Endodermal cell (in vitro differentiated cells): ENCODE data around the gene CUEDC1. TPM values are rescaled to one million over a fixed set of nuclear protein-coding genes. Genes with fewer than 3 reads are reported as not detected.

ENCODE experiments used
- DNase-seq: peaks from one replicate; pipeline ENCODE4 v3.0.0-alpha.2; 2017
- H3K27ac ChIP-seq: 2 replicates; pipeline ENCODE4 v1.5.1; 2013; ENCODE audit warnings: mild to moderate bottlenecking, low read depth, low read length, moderate library complexity
- H3K27me3 ChIP-seq: 2 replicates; pipeline ENCODE4 v1.6.1; 2013; ENCODE audit warnings: mild to moderate bottlenecking, low read length, moderate library complexity; ENCODE audit not compliant: insufficient read depth, control insufficient read depth, poor library complexity, severe bottlenecking
- H3K36me3 ChIP-seq: 2 replicates; pipeline ENCODE4 v1.7.0; 2013; ENCODE audit warnings: mild to moderate bottlenecking, low read length, moderate library complexity; ENCODE audit not compliant: control insufficient read depth, insufficient read depth
- H3K4me1 ChIP-seq: one replicate; pipeline ENCODE4 v1.7.0; 2013; ENCODE audit warnings: low read length; ENCODE audit not compliant: control insufficient read depth, insufficient read depth
- H3K4me3 ChIP-seq: 2 replicates; pipeline ENCODE4 v1.5.1; 2013; ENCODE audit warnings: mild to moderate bottlenecking, low read length, moderate library complexity
- H3K9ac ChIP-seq: 2 replicates; pipeline ENCODE4 v1.6.1; 2013; ENCODE audit warnings: mild to moderate bottlenecking, low read length, moderate library complexity; ENCODE audit not compliant: poor library complexity, severe bottlenecking; ENCODE audit errors: extremely low read depth
- H3K9me3 ChIP-seq: 2 replicates; pipeline ENCODE4 v1.6.1; 2013; ENCODE audit warnings: mild to moderate bottlenecking, low read length, moderate library complexity; ENCODE audit not compliant: control insufficient read depth
- H3K27ac Mint-ChIP-seq: 2 replicates; pipeline ENCODE4 v1.8.0; 2020; ENCODE audit warnings: mixed read lengths
- H3K27me3 Mint-ChIP-seq: 2 replicates; pipeline ENCODE4 v1.8.0; 2021; ENCODE audit warnings: mild to moderate bottlenecking, mixed read lengths; ENCODE audit not compliant: insufficient read depth
- H3K36me3 Mint-ChIP-seq: 2 replicates; pipeline ENCODE4 v1.8.0; 2020; ENCODE audit warnings: low read depth, mixed read lengths
- H3K4me1 Mint-ChIP-seq: 2 replicates; pipeline ENCODE4 v1.8.0; 2020; ENCODE audit warnings: mixed read lengths
- H3K4me3 Mint-ChIP-seq: 2 replicates; pipeline ENCODE4 v1.8.0; 2020; ENCODE audit warnings: mild to moderate bottlenecking, moderate library complexity, mixed read lengths
- H3K9me3 Mint-ChIP-seq: 2 replicates; pipeline ENCODE4 v1.8.0; 2020; ENCODE audit warnings: mild to moderate bottlenecking, mixed read lengths
- whole genome bisulfite sequencing, 2 experiments: methylation state at CpG; one replicate each; pipeline versions ENCODE4 v1.1.5 to v1.1.7; 2013; ENCODE audit warnings: missing lambda C conversion rate in 2 of 2, mixed read lengths in 1 of 2; ENCODE audit not compliant: insufficient coverage in 1 of 2, insufficient read length in 1 of 2; 5-methylcytosine and 5-hydroxymethylcytosine counted together
- total RNA-seq, 2 donors: library from RNA; stranded (reverse); fragmentation: NEBNext Ultra II Directional in 1 of 2; extraction: Animal tissue kit (Norgen Biotek cat#: 25700) in 1 of 2; gene quantifications; 2 replicates in 1 of 2; 3 replicates in 1 of 2; pipeline ENCODE4 v1.2.1, GENCODE V29; 2021
- TF ChIP-seq, protein P1 (sequence below): fragments of 200-600 bp; sonication (generic); conservative IDR thresholded peaks from 2 replicates; pipeline ENCODE4 v1.5.0; 2021; ENCODE audit warnings: antibody characterized with exemption, mild to moderate bottlenecking

Gene CUEDC1
- total RNA-seq, 2 donors from 2014 or later, result 11.0 to 18.7 TPM

DNA sequence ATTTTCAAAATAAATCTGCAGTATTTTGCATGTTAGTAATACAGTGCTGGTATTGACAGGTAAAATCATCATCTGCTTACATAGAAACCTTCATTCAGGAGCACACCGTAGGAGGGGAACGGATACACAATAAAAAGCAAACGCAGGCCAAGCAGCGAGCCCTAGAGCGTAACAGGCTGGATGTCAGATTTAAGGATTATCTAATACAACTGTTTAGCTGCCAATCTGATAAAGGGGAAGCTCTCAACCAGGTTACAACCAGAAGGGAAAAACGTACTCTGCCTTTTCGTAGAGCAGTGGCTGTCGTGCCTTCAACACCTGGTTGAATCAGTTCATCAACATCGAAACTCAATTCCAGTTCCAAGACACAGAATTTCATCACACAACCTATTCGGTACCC lies 16.4 kb upstream of the CUEDC1 start:
- WGBS, 2 experiments, result 80 to 85% methylated on average over 8 to 10 of the region's 10 CpGs
- H3K4me3 ChIP-seq, result no peak overlapping the region
- Mint-ChIP-seq H3K9me3 (no peaks in the 10 kb centered on the region), H3K4me1 (peaks cover 40% of the 10 kb centered on the region), H3K27ac (peak overlapping the region; percentile 63), H3K27me3 (no peaks in the 10 kb centered on the region), H3K4me3 (no peak overlapping the region), H3K36me3 (peaks cover 29% of the 10 kb centered on the region)
- H3K4me1 ChIP-seq, result peaks cover 5% of the 10 kb centered on the region
- no peaks in the 10 kb centered on the region for H3K27me3 ChIP-seq
- peaks cover 36% of the 10 kb centered on the region for H3K36me3 ChIP-seq
- H3K27ac ChIP-seq, result no peak overlapping the region
- peak; percentile 36 for DNase-seq
- H3K9me3 ChIP-seq, result no peaks in the 10 kb centered on the region
- TF ChIP-seq, protein P1, sequence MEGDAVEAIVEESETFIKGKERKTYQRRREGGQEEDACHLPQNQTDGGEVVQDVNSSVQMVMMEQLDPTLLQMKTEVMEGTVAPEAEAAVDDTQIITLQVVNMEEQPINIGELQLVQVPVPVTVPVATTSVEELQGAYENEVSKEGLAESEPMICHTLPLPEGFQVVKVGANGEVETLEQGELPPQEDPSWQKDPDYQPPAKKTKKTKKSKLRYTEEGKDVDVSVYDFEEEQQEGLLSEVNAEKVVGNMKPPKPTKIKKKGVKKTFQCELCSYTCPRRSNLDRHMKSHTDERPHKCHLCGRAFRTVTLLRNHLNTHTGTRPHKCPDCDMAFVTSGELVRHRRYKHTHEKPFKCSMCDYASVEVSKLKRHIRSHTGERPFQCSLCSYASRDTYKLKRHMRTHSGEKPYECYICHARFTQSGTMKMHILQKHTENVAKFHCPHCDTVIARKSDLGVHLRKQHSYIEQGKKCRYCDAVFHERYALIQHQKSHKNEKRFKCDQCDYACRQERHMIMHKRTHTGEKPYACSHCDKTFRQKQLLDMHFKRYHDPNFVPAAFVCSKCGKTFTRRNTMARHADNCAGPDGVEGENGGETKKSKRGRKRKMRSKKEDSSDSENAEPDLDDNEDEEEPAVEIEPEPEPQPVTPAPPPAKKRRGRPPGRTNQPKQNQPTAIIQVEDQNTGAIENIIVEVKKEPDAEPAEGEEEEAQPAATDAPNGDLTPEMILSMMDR, result no peak
- H3K9ac ChIP-seq, result no peak overlapping the region

DNA sequence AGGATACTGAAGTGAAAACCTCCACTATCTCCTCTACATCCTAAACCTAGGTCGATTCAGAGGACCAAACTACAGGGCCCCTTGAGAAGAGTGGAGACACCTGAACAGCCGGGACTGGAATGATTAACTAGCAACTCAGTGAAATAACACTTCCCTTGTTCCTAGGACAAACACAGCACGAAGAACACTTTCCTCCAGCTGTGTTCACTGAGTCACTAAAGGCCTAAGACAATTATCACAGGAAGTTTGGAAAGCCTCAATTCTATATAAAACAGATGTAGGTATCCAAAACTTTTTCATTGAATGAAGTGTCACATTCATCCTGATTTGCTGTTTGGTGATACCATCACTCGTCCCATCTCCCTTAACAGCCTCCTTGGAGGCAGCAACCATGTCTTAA lies 15.5 kb upstream of the CUEDC1 start:
- WGBS, 2 experiments, result 75 to 100% methylated on average over 1 to 4 of the region's 4 CpGs
- no peak overlapping the region for H3K4me3 ChIP-seq
- H3K9ac ChIP-seq, result no peak overlapping the region
- peaks cover 3% of the 10 kb centered on the region for H3K4me1 ChIP-seq
- Mint-ChIP-seq H3K36me3 (peaks cover 21% of the 10 kb centered on the region), H3K27ac (no peak overlapping the region), H3K4me1 (peaks cover 32% of the 10 kb centered on the region), H3K9me3 (no peaks in the 10 kb centered on the region), H3K4me3 (no peak overlapping the region), H3K27me3 (no peaks in the 10 kb centered on the region)
- H3K27ac ChIP-seq, result no peak overlapping the region
- DNase-seq, result peak; percentile 31
- H3K36me3 ChIP-seq, result peaks cover 28% of the 10 kb centered on the region
- no peaks in the 10 kb centered on the region for H3K27me3 ChIP-seq
- TF ChIP-seq, protein P1, result no peak
- H3K9me3 ChIP-seq, result no peaks in the 10 kb centered on the region

DNA sequence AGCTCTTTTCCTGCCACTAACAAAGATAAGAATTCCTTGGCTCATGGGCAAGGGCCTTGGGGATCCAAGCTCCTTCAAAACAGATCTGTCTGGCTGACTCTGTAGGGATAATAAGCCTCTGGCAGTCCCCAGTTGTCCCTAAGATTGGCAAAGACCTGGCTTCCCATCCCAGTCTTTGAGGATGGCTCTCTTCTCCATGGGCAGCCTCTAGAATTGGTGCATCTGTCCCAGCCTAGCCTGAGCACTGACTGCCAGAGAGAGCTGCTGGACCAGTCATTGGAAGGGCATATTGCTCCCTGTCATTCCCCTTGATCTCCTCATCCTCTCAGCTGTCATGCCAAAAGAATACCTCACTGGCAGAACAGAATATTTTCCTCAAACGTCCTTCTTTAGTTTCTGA lies 13.2 kb upstream of the CUEDC1 start:
- H3K9me3 Mint-ChIP-seq, result no peaks in the 10 kb centered on the region
- H3K4me3 Mint-ChIP-seq, result no peak overlapping the region
- WGBS, 2 experiments, result 78 to 80% methylated on average over 1 of the region's 1 CpG
- Histone ChIP-seq H3K27me3 (no peaks in the 10 kb centered on the region), H3K4me3 (no peak overlapping the region), H3K27ac (no peak overlapping the region), H3K36me3 (peaks cover 8% of the 10 kb centered on the region), H3K4me1 (no peaks in the 10 kb centered on the region), H3K9ac (no peak overlapping the region), H3K9me3 (no peaks in the 10 kb centered on the region)
- peaks cover 23% of the 10 kb centered on the region for H3K4me1 Mint-ChIP-seq
- DNase-seq, result peak; percentile 43
- peaks cover 3% of the 10 kb centered on the region for H3K27me3 Mint-ChIP-seq
- TF ChIP-seq, protein P1, result no peak
- H3K36me3 Mint-ChIP-seq, result peaks cover 6% of the 10 kb centered on the region
- H3K27ac Mint-ChIP-seq, result no peak overlapping the region
